Measurements from ENCODE around the gene LMOD1. TPM values are rescaled to one million over a fixed set of nuclear protein-coding genes. Genes with fewer than 3 reads are reported as not detected.

Gene LMOD1
- total RNA-seq, 1 donor from 2014 or later = 9.2 TPM

DNA sequence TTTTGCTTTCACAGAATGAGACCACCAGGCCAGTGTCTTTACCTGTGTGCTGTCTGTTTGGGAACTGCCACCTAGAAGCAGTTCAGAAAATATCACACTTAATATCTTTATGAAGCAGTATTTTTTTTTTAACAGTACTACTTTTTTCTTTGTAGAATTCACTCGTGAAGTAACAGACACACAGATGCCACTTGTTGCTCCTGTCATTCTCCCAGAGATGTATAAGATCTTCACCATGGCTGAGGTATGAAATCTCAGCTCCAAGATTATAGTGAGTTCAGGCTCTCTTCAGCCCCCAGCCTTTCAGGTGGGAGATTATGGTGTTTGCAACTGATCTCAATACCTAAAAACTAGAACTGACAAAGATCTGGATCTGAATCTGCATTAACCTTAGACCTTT, 94.4 kb downstream of the LMOD1 start:
- no peaks in the 10 kb centered on the region for H3K27me3 ChIP-seq (ENCODE audit: low read depth)
- peaks cover 76% of the 10 kb centered on the region for H3K36me3 ChIP-seq
- no peaks in the 10 kb centered on the region for H3K9me3 ChIP-seq (replicated peaks)
- intact Hi-C loops (cut with micrococcal nuclease) = no loop called here
- H3K4me3 ChIP-seq = no peak overlapping the region
- TF ChIP-seq, protein P1, sequence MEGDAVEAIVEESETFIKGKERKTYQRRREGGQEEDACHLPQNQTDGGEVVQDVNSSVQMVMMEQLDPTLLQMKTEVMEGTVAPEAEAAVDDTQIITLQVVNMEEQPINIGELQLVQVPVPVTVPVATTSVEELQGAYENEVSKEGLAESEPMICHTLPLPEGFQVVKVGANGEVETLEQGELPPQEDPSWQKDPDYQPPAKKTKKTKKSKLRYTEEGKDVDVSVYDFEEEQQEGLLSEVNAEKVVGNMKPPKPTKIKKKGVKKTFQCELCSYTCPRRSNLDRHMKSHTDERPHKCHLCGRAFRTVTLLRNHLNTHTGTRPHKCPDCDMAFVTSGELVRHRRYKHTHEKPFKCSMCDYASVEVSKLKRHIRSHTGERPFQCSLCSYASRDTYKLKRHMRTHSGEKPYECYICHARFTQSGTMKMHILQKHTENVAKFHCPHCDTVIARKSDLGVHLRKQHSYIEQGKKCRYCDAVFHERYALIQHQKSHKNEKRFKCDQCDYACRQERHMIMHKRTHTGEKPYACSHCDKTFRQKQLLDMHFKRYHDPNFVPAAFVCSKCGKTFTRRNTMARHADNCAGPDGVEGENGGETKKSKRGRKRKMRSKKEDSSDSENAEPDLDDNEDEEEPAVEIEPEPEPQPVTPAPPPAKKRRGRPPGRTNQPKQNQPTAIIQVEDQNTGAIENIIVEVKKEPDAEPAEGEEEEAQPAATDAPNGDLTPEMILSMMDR (IDR thresholded peaks at IDR 0.05; ENCODE audit: borderline replicate concordance) = no peak
- H3K27ac ChIP-seq (replicated peaks) = peak overlapping the region; percentile 79
- no peak for DNase-seq
- peaks cover 35% of the 10 kb centered on the region for H3K4me1 ChIP-seq

DNA sequence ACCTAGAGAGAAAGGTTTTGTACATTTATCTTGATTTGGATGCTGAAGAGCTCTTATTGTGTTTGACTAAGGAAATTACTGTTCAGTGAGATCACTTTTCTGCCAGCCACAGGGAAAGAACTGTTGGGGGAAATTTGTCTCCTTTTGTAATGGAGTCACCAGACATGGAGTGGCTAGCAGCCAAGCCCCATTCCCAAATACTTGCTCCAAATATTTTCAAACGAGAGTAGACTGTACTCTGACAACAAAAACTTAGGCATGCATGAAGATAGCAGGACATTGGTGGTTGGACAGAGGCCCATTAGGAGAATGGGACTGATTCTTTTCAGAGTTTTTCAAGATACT, 96.3 kb downstream of the LMOD1 start:
- peak overlapping the region; percentile 5 for H3K4me3 ChIP-seq

DNA sequence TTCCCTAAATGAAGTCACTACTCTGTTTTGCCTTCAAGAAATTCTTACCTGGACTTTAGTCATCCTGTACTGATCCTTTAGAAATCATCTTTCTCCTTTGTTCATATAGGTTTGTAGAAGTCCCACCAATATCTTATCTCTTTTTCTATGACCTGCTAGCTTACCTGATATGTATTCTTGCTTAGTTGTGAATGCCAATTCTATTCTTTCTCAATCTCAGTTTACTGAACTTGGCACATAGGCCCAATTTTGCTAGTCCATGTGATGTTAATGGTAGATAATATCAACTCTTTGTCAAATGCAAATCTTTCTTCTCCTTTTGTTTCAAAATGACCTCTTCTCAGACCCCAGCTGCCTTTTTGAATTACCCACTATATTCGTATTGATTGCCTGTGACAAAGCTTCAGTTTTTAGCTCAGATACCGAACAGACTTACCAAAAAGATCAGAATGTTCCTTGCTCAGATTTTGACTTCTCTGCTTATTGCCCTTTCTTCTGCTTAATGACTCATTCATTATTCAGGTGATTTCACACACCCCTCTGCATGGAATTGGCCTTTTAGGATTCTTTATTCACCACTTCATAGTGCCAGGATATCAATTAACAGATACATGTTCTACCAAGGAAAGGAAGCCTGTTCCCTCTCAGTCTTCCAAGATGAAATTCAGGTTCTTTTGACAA, 96.8 kb downstream of the LMOD1 start:
- Histone ChIP-seq H3K27me3 (ENCODE audit: low read depth) (no peaks in the 10 kb centered on the region), H3K36me3 (peaks cover 51% of the 10 kb centered on the region), H3K4me1 (peaks cover 37% of the 10 kb centered on the region), H3K4me3 (no peak overlapping the region), H3K27ac (replicated peaks) (peak overlapping the region; percentile 79), H3K9me3 (replicated peaks) (no peaks in the 10 kb centered on the region)
- no peak for DNase-seq
- TF ChIP-seq, protein P1 (IDR thresholded peaks at IDR 0.05; ENCODE audit: borderline replicate concordance) = no peak
- intact Hi-C loops (cut with micrococcal nuclease) = no loop called here

More for the DNA sequence above, 96.3 kb downstream of the LMOD1 start:
- TF ChIP-seq, protein P1 (IDR thresholded peaks at IDR 0.05; ENCODE audit: borderline replicate concordance) = no peak
- intact Hi-C loops (cut with micrococcal nuclease) = no loop called here
- Histone ChIP-seq H3K27ac (replicated peaks) (peak overlapping the region; percentile 79), H3K27me3 (ENCODE audit: low read depth) (no peaks in the 10 kb centered on the region), H3K36me3 (peaks cover 57% of the 10 kb centered on the region), H3K9me3 (replicated peaks) (no peaks in the 10 kb centered on the region), H3K4me1 (peaks cover 37% of the 10 kb centered on the region)
- DNase-seq = peak; percentile 30

DNA sequence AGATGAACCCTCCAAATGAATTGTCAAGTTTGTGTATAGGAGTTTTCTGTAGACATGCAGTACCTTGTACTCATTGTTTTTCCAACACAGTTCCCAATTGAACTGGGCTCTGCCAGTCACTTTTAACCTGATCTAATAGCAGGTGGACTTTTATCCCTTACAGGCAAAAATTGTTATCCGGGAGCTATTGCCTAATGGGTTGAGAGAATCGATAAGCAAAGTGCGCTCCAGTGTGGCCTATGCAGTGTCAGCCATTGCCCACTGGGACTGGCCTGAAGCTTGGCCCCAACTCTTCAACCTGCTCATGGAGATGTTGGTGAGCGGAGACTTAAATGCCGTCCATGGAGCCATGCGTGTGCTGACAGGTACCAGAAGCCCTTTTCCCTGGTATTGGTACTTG, 98.1 kb downstream of the LMOD1 start:
- Histone ChIP-seq H3K4me1 (peaks cover 37% of the 10 kb centered on the region), H3K4me3 (no peak overlapping the region), H3K9me3 (replicated peaks) (no peaks in the 10 kb centered on the region), H3K27me3 (ENCODE audit: low read depth) (no peaks in the 10 kb centered on the region), H3K36me3 (peaks cover 39% of the 10 kb centered on the region), H3K27ac (replicated peaks) (peak overlapping the region; percentile 79)
- DNase-seq = no peak
- intact Hi-C loops (cut with micrococcal nuclease) = no loop called here
- TF ChIP-seq, protein P1 (IDR thresholded peaks at IDR 0.05; ENCODE audit: borderline replicate concordance) = no peak

DNA sequence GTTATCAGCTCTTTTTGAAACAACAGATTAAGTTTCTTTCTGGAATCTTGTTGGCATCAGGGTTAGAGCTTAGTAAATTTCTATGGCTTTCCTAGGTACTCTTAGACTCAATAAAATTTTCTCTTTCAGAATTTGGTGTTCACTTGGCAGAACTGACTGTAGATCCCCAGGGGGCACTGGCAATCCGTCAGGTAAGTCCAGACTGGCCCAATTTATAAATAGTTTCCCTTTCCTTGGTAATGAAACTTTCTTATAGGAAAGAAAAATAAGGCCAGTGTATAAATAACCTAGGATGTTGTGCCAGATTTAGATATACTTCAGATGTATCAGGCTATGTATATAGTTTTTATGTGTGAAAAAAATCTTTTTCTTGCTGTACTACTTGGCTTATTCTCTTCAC, 99.2 kb downstream of the LMOD1 start:
- TF ChIP-seq, protein P1 (IDR thresholded peaks at IDR 0.05; ENCODE audit: borderline replicate concordance) = no peak
- Histone ChIP-seq H3K27me3 (ENCODE audit: low read depth) (no peaks in the 10 kb centered on the region), H3K4me3 (no peak overlapping the region), H3K4me1 (peaks cover 40% of the 10 kb centered on the region), H3K27ac (replicated peaks) (no peak overlapping the region), H3K36me3 (peaks cover 28% of the 10 kb centered on the region), H3K9me3 (replicated peaks) (no peaks in the 10 kb centered on the region)
- DNase-seq = no peak
- intact Hi-C loops (cut with micrococcal nuclease) = no loop called here

Small RNAs within 50 kb of the gene (microRNA-seq; reads per million reads assigned to microRNA genes)
- not detected for gene MIR6739

Other genes with a start within 250 kb of the LMOD1 start
- gene IPO9, start 117.4 kb downstream of the LMOD1 start, total RNA-seq = 20.1 TPM
- gene SHISA4, start 57.6 kb downstream of the LMOD1 start, total RNA-seq = 191 TPM
- 87.5 TPM for gene TIMM17A, start 9.0 kb upstream of the LMOD1 start, total RNA-seq
- gene RNPEP, start 36.1 kb upstream of the LMOD1 start, total RNA-seq = 16.6 TPM
- gene ELF3, start 64.0 kb upstream of the LMOD1 start, total RNA-seq = 0.60 TPM
- gene GPR37L1, start 176.4 kb upstream of the LMOD1 start, total RNA-seq = 0.05 TPM
- 64.7 TPM for gene ARL8A, start 198.2 kb upstream of the LMOD1 start, total RNA-seq
- 0.44 TPM for gene PTPN7, start 214.1 kb upstream of the LMOD1 start, total RNA-seq
- gene LGR6, start 247.3 kb upstream of the LMOD1 start, total RNA-seq = 0.60 TPM